Measurements from ENCODE around the gene TRAP1.

GRCh38 chr16:3652373-3653195 is 64.7 kb downstream of the TRAP1 start:
- TF ChIP-seq MAX (IDR thresholded peaks at IDR 0.05) (no peak), CTCF (IDR thresholded peaks at IDR 0.05; ENCODE audit: low read depth, low read length, missing input control) (no peak), RAD21 (IDR thresholded peaks at IDR 0.05) (no peak), YY1 (IDR thresholded peaks at IDR 0.05) (no peak), TAF1 (conservative IDR thresholded peaks at IDR 0.05) (no peak), NR2F2 (IDR thresholded peaks at IDR 0.05) (no peak), JUND (IDR thresholded peaks at IDR 0.05) (no peak), ATF3 (IDR thresholded peaks at IDR 0.05) (no peak), EGR1 (IDR thresholded peaks at IDR 0.05; ENCODE audit: low read depth in 2 of 2) (no peak), GABPA (IDR thresholded peaks at IDR 0.05 in 1 of 2, conservative IDR thresholded peaks at IDR 0.05 in 1 of 2) (no peak)

Data from liver (tissue), 3 donors.